Heart left ventricle (tissue), 16 donors: ENCODE results near the gene TXNDC2. TPM values are rescaled to one million over a fixed set of nuclear protein-coding genes. Genes with fewer than 3 reads are reported as not detected.

Experiments used
- ATAC-seq, 4 donors: fragments of 200-7000 bp; cut with Tn5 transposase; one replicate each; pipeline ENCODE4 v1.9.1; 2020 to 2022; ENCODE audit warnings: moderate library complexity in 4 of 4, mild to moderate bottlenecking in 3 of 4, moderate number of reproducible peaks in 1 of 4
- DNase-seq, 5 donors: peaks; one replicate each; pipeline ENCODE4 v3.0.0-alpha.2; 2020
- H3K27ac ChIP-seq, 12 donors: fragments of 200-600 bp; sonication (generic) in 4 of 12; one replicate each; pipeline versions ENCODE4 v1.5.0 to v1.8.0; 2016 to 2022; ENCODE audit warnings: mild to moderate bottlenecking in 2 of 12
- H3K27me3 ChIP-seq, 9 donors: fragments of 200-600 bp; sonication (generic) in 2 of 9; one replicate each; pipeline versions ENCODE4 v1.5.1 to v1.8.0; 2016 to 2022; ENCODE audit warnings: mild to moderate bottlenecking in 3 of 9
- H3K36me3 ChIP-seq, 9 donors: fragments of 200-600 bp; sonication (generic) in 2 of 9; one replicate each; pipeline versions ENCODE4 v1.5.0 to v1.8.0; 2018 to 2022; ENCODE audit warnings: mild to moderate bottlenecking in 2 of 9
- H3K4me1 ChIP-seq, 12 donors: fragments of 200-600 bp; sonication (generic) in 4 of 12; one replicate each; pipeline versions ENCODE4 v1.5.0 to v1.8.0; 2016 to 2022; ENCODE audit warnings: mild to moderate bottlenecking in 3 of 12
- H3K4me3 ChIP-seq, 12 donors: fragments of 200-600 bp; sonication (generic) in 4 of 12; one replicate each; pipeline versions ENCODE4 v1.5.0 to v1.8.0; 2017 to 2022; ENCODE audit warnings: mild to moderate bottlenecking in 9 of 12, moderate library complexity in 4 of 12
- H3K9me3 ChIP-seq, 12 donors: fragments of 200-600 bp; sonication (generic) in 4 of 12; one replicate each; pipeline versions ENCODE4 v1.5.0 to v1.8.0; 2016 to 2022; ENCODE audit warnings: mild to moderate bottlenecking in 1 of 12
- CTCF ChIP-seq, 12 donors: fragments of 200-600 bp; sonication (generic) in 4 of 12; IDR thresholded peaks; one replicate each; pipeline versions ENCODE4 v1.5.0 to v1.8.0; 2018 to 2022; ENCODE audit warnings: antibody characterized with exemption in 12 of 12, mild to moderate bottlenecking in 5 of 12
- POLR2A ChIP-seq, 2 donors: fragments of 450-650 bp; IDR thresholded peaks; one replicate each; pipeline ENCODE4 v1.6.1; 2017; ENCODE audit warnings: antibody characterized with exemption in 2 of 2, mild to moderate bottlenecking in 2 of 2, moderate library complexity in 2 of 2
- WGBS, 4 donors: extraction: QIAGEN DNeasy Blood & Tissue Kit in 2 of 4; methylation state at CpG; one replicate each; pipeline versions ENCODE4 v1.1.5 to v1.1.7; 2013 to 2018; 5-methylcytosine and 5-hydroxymethylcytosine counted together
- intact Hi-C, 10 donors: fragments of 100-400 bp; cut with DNase I; formaldehyde crosslinking; loops; one replicate each; pipeline versions ENCODE4 v1.11.1 to v1.14.2; 2022
- polyA plus RNA-seq, 2 donors: library from polyadenylated mRNA; stranded (reverse); fragments of 200-250 nt; gene quantifications; one replicate each; pipeline ENCODE4 v1.2.3, GENCODE V29; 2013
- total RNA-seq, 9 donors: library from RNA; depleted of rRNA in 2 of 9; stranded (reverse); fragments of >200 nt in 2 of 9; fragmentation: NEBNext Ultra II Directional in 3 of 9; extraction: Animal tissue kit (Norgen Biotek cat#: 25700) in 3 of 9; gene quantifications; one replicate each; pipeline versions ENCODE4 v1.1.0 to v1.2.4, GENCODE V29; 2016 to 2023
- donor health status: ischemic (EF 13 %, LVEDD 7.1; RV severe dilation, severe dysfunction).
- donor health status: healthy with polysubstance abuse.
- donor health status: DM: no; HTN: yes; CAD: no.
- donor health status: DM: no; HTN: no; CAD: no.
- donor health status: ischemic (EF 25% LVEDD 6.9; RV normal size, moderate dysfunction).
- donor health status: ischemic (EF 25% LVEDD 5.7; RV mildly dilated, moderate dysfunction).
- donor health status: healthy.
- donor health status: DM: yes; HTN: yes; CAD: no.
- donor health status: ischemic (EF 35%, LVEDD 5.7; RV mildly dilated, moderate dysfunction).
- donor health status: nonischemic (EF 11% LVEDD 7.7; RV severe dilation, severe dysfunction).
- donor health status: DM: yes; HTN: yes; CAD: no.
- donor health status: PGD.
- donor health status: ischemic (EF 29% LVEDD 5.4; RV normal size, mild dysfunction).
- donor health status: nonischemic (EF 23%, LVEDD 6.1; RV moderate dilation, normal function).

TXNDC2 gene
- total and polyA plus RNA-seq, 11 donors = 0.03 TPM; not detected in 10

- no peaks in the 10 kb centered on the region for H3K9me3 ChIP-seq
- H3K27me3 ChIP-seq = no peaks in the 10 kb centered on the region
- peak overlapping the region; percentile 71 to 98 (median 94) for H3K4me3 ChIP-seq
- DNase-seq (no peak), ATAC-seq (peak in 3 of 4 donors; percentile 4 to 23 (median 5))
- H3K4me1 ChIP-seq = peaks cover 0 to 35% (median 30%) of the 10 kb centered on the region in 12 donors
- 4 to 6% (median 6%) methylated on average over 12 of the region's 12 CpGs for WGBS, 4 donors
- TF ChIP-seq POLR2A (IDR thresholded peaks at IDR 0.05) (no peak), CTCF (IDR thresholded peaks at IDR 0.05) (peak in 1 of 12 donors; percentile 8)
- intact Hi-C loops = loop anchor here in 6 of 10 donors (5.0 to 10.0 kb wide), 11 partner anchors 36 to 614 kb away; partner anchors contain the start of genes RAB31 (in 2 of the 6), NAPG (in 1 of the 6) and PPP4R1 (in 1 of the 6)
- H3K36me3 ChIP-seq = no peaks in the 10 kb centered on the region
- peak overlapping the region; percentile 99 to 100 (median 99) for H3K27ac ChIP-seq
Observed at GRCh38 chr18:9913151-9913525, 27.4 kb downstream of the TXNDC2 start.

- DNase-seq (peak; percentile 95 to 98 (median 96)), ATAC-seq (peak; percentile 95 to 98 (median 96))
- no peaks in the 10 kb centered on the region for H3K36me3 ChIP-seq
- TF ChIP-seq POLR2A (IDR thresholded peaks at IDR 0.05) = peak in 1 of 2 donors; percentile 87
- TF ChIP-seq CTCF (IDR thresholded peaks at IDR 0.05) = no peak
- H3K9me3 ChIP-seq = no peaks in the 10 kb centered on the region
- WGBS, 4 donors = 0% methylated on average over 38 to 87 of the region's 87 CpGs
- no peaks in the 10 kb centered on the region for H3K27me3 ChIP-seq
- peak within 1 kb of the TSS; percentile 71 to 98 (median 94) for H3K4me3 ChIP-seq
- intact Hi-C loops = loop anchor here in 6 of 10 donors (5.0 to 10.0 kb wide), 11 partner anchors 36 to 614 kb away; partner anchors contain the start of genes RAB31 (in 2 of the 6), NAPG (in 1 of the 6) and PPP4R1 (in 1 of the 6)
- H3K27ac ChIP-seq = peak within 1 kb of the TSS; percentile 99 to 100 (median 99)
- H3K4me1 ChIP-seq = peaks cover 0 to 41% (median 36%) of the 10 kb centered on the region in 12 donors
Observed at GRCh38 chr18:9913526-9914333, 28.0 kb downstream of the TXNDC2 start, which contains the start of gene VAPA. Gene VAPA (plus strand): TSS chr18:9914016. CDS start chr18:9914257, 241 bp downstream.

- H3K9me3 ChIP-seq = no peaks in the 10 kb centered on the region
- H3K27ac ChIP-seq = peak overlapping the region; percentile 99 to 100 (median 99)
- H3K4me3 ChIP-seq = peak overlapping the region; percentile 71 to 98 (median 94)
- no peak for DNase-seq
- peaks cover 0 to 47% (median 41%) of the 10 kb centered on the region in 12 donors for H3K4me1 ChIP-seq
- no peak for ATAC-seq
- TF ChIP-seq POLR2A (IDR thresholded peaks at IDR 0.05) = no peak
- no peak for TF ChIP-seq CTCF (IDR thresholded peaks at IDR 0.05)
- no peaks in the 10 kb centered on the region for H3K36me3 ChIP-seq
- 0 to 2% (median 1%) methylated on average over 7 to 35 of the region's 35 CpGs; no CpG with 5 or more reads in 1 of the 4 donors for WGBS, 4 donors
- no peaks in the 10 kb centered on the region for H3K27me3 ChIP-seq
- intact Hi-C loops = loop anchor here in 6 of 10 donors (5.0 to 10.0 kb wide), 11 partner anchors 37 to 613 kb away; partner anchors contain the start of genes RAB31 (in 2 of the 6), NAPG (in 1 of the 6) and PPP4R1 (in 1 of the 6)
Observed at GRCh38 chr18:9914334-9914583, 28.5 kb downstream of the TXNDC2 start.
